ENCODE measurements around the gene FBXO24.
A peak's percentile ranks its signal among the peaks of the same experiment; 100 is the strongest.

The FBXO24 gene

DNA sequence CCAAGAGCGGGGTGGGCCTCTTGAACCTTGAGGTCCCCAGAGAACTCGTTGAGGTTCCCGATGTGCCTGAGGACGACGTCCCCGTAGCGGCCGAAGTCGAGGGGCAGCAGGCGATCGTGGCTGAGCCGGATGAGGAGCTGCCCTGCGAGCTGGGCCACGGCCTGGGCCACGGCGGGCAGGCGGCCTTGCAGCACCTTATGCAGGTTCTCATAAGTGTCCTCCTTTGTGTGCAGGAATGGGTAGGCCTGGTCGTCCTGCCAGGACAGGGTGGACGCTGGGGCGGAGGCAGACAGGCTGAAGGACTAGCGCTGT lies 41.1 kb downstream of the FBXO24 start:
- H3K4me3 ChIP-seq (ENCODE audit: low read depth, low read length): no peak overlapping the region
- TF ChIP-seq CTCF (conservative IDR thresholded peaks at IDR 0.05; ENCODE audit: low read depth, low read length): no peak
- no peak for DNase-seq (ENCODE audit: low read depth)

DNA sequence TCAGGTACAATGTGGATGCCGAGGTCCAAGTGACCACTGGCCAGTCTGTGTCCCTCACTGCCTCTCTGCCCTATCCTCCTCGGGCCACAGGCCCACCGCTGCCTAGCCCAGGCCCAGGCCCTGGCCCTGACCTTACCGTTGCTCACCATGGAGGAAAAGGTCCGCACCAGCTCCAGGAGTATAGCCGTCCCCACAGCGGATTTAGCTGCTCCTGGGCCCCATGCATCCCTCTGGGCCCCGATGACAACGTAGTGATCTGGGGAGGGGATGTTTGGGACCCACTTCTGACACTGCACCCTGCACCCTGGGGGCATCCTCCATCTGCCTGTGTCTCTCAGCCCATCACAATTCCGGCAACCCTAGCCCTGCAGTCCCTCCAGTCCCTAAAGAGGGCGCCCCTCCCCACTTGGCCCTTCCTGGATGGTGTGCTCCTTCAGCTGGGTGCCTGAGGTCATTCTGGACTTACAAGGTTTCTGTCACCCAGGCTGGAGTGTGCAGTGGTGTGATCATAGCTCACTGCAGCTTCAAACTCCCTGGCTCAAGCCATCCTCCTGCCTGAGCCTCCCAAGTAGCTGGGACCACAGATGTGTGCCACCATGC lies 43.1 kb downstream of the FBXO24 start:
- TF ChIP-seq CTCF (conservative IDR thresholded peaks at IDR 0.05; ENCODE audit: low read depth, low read length): peak; percentile 64
- H3K4me3 ChIP-seq (ENCODE audit: low read depth, low read length): no peak overlapping the region
- peak; percentile 34 for DNase-seq (ENCODE audit: low read depth)

DNA sequence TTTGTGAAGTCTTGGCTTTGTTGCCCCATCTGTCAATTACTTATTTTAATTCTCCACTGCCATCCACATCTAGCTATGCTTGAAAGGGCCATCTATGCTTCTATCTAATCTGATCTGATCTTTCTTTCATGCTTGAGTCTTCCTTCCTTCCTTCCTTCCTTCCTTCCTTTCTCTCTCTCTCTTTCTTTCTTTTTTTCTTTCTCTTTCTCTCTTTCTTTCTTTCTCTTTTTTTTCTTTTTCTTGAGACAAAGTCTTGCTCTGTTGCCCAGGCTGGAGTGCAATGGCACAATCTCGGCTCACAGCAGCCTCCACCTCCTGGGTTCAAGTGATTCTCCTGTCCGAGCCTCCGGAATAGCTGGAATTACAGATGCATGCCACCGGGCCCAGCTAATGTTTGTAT lies 43.9 kb downstream of the FBXO24 start:
- no peak for TF ChIP-seq CTCF (conservative IDR thresholded peaks at IDR 0.05; ENCODE audit: low read depth, low read length)

DNA sequence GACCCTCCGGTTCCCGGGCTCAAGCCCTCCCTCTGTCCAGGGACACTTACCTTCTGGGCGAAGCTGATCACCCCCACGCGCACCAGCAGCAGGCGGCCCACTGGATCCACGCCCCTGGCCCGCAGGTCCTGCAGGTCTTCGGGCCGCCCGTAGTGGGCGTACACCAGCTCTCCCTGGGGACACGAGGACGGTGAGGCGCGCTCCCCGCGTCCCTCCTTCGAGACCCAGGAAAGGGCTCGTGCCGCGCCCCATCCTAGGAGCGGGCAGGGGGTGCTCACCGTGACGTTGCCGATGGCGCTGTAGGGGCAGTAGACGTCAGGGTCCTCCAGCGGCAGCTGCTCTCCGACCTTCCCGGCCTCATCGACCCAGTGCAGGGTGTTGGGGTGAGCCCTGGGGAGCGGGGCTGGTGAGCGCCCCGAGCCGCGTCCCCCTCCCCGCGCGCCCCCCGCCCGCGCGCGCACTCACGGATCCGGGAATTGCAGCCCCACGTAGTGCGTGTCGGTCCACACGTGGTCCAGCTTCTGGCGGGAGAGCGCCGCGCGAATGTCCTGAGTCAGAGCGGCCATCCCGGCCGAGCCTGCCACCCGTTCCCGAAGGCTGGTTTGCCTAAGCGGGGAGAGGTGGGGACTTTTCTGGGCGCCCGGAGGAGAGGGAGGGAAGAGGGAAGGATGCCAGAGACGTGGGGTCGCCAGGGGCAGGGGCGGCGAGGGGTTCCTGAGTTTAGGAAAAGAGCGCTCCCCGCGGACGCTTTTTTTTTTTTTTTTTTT lies 47.0 kb downstream of the FBXO24 start:
- DNase-seq (ENCODE audit: low read depth): peak; percentile 12
- peak overlapping the region; percentile 36 for H3K4me3 ChIP-seq (ENCODE audit: low read depth, low read length)
- TF ChIP-seq CTCF (conservative IDR thresholded peaks at IDR 0.05; ENCODE audit: low read depth, low read length): peak; percentile 36

More for the DNA sequence above, 43.9 kb downstream of the FBXO24 start:
- DNase-seq (ENCODE audit: low read depth): no peak
- no peak overlapping the region for H3K4me3 ChIP-seq (ENCODE audit: low read depth, low read length)

- no peak for TF ChIP-seq CTCF (conservative IDR thresholded peaks at IDR 0.05; ENCODE audit: low read depth, low read length)
- no peak overlapping the region for H3K4me3 ChIP-seq (ENCODE audit: low read depth, low read length)
- DNase-seq (ENCODE audit: low read depth): no peak
These were observed 53.9 kb downstream of the FBXO24 start for GRCh38 chr7:100639995-100640516.

DNA sequence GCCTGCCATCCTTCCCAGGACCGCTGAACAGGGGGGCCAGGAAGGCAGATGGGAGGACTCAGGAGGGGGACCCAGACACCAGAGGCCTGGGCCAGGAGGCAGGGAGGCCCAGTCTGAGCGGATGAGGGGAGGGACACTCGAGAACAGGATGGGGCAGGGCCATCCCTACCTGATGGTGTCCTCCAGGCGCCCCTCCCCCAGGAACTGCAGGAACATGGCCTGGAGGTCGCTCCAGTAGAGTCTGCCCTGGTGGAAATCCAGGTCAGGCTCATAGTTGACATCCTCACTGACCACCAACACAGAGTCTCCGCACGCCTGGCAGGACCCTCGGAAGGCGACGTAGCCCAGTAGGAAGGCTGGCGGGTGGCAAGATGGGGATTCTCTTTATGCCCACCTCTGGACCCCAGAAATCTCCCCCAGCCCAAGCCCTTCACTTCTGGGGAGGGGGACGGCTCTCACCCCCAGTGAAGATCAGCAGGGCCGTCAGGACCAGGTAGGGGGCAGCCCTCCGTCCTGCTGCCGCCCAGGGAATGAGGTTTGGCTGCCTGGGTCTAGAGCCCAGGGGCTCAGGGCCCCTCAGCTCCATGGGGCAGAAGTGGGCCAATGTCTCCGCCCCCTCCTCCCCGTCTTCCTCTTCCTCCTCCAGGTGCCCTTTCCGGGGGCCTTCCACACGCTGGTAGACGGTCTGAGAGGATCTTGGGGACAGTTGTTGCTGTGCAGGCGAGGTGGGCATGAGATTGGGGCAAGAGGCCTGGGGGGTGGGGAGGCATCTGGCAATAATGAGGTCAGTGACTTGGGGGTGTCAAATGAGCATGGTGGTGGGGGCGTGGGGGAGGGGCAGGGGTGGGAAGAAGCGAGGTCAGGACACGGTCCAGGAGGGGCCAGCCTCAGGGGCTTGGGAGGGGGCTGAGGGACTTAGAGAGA lies 54.7 kb downstream of the FBXO24 start:
- TF ChIP-seq CTCF (conservative IDR thresholded peaks at IDR 0.05; ENCODE audit: low read depth, low read length): no peak
- DNase-seq (ENCODE audit: low read depth): no peak

More for the DNA sequence above, 54.7 kb downstream of the FBXO24 start:
- no peak overlapping the region for H3K4me3 ChIP-seq (ENCODE audit: low read depth, low read length)

Data from choroid plexus epithelial cell (primary cell).